HCT116 (cell line): ENCODE data around the gene RPP25. TPM values are rescaled to one million over a fixed set of nuclear protein-coding genes. Genes with fewer than 3 reads are reported as not detected.

Experiments used
- ATAC-seq: fragments of 200-7000 bp; cut with Tn5 transposase; 2 replicates; pipeline ENCODE4 v1.9.1; 2020; ENCODE audit warnings: mild to moderate bottlenecking, moderate library complexity
- BruUV-seq: library from RNA; stranded (reverse); fragments of 400-500 nt; replicated peaks from 2 replicates; lab custom pipeline; 2021; lab: Mats Ljungman, UMichigan
- CTCF ChIA-PET: fragments of 300-600 bp; sonication (Branson Sonifier 250); formaldehyde crosslinking; loops from one replicate; lab custom pipeline; 2021; ENCODE audit warnings: antibody characterized with exemption; lab: Charles Lee
- POLR2A ChIA-PET: fragments of 300-600, 350-600 bp; sonication (Branson Sonifier 250); formaldehyde crosslinking; loops from one replicate; lab custom pipeline; 2021; ENCODE audit warnings: antibody characterized with exemption; lab: Charles Lee
- RAD21 ChIA-PET, 2 experiments: fragments of 300-600 bp; sonication (Branson Sonifier 250); formaldehyde crosslinking; loops; one replicate each; lab custom pipeline; 2023; ENCODE audit warnings: low total read pairs in 2 of 2; ENCODE audit not compliant: uncharacterized antibody in 2 of 2, unreplicated experiment in 2 of 2, low non-redundant PET in 1 of 2; lab: Charles Lee
- DNase-seq: peaks from one replicate; pipeline ENCODE4 v3.0.0-alpha.2; 2010; ENCODE audit warnings: low read depth, low spot score
- H2AFZ ChIP-seq: fragments of 200-600 bp; shearing (Covaris generic), sonication (generic); 2 replicates; pipeline ENCODE4 v1.6.1; 2017; ENCODE audit warnings: low read depth, mixed run types, mixed read lengths, antibody characterized with exemption, low read length; ENCODE audit not compliant: poor library complexity, severe bottlenecking
- H3K27ac ChIP-seq: 2 replicates; pipeline ENCODE4 v1.5.1; 2012; ENCODE audit warnings: low read depth, low read length
- H3K27me3 ChIP-seq: fragments of 200-600 bp; sonication (generic); 2 replicates; pipeline ENCODE4 v1.6.1; 2016; ENCODE audit warnings: mixed run types, low read length, mixed read lengths; ENCODE audit not compliant: insufficient read depth
- H3K36me3 ChIP-seq, 2 experiments: fragments of 200-500 bp in 1 of 2; fragments of 200-600 bp in 1 of 2; sonication (Bioruptor generic) in 1 of 2; sonication (generic) in 1 of 2; 2 replicates each; pipeline versions ENCODE4 v1.5.1 to v1.6.1; 2014 to 2016; ENCODE audit warnings: low read length in 2 of 2, inconsistent platforms in 1 of 2, mixed read lengths in 1 of 2, mixed run types in 1 of 2; ENCODE audit not compliant: insufficient read depth in 2 of 2, control insufficient read depth in 1 of 2
- H3K4me1 ChIP-seq, 2 experiments: fragments of 200-600 bp in 1 of 2; sonication (generic) in 1 of 2; 2 replicates each; pipeline versions ENCODE4 v1.5.1 to v1.6.1; 2012 to 2017; ENCODE audit warnings: low read length in 2 of 2, inconsistent platforms in 1 of 2, mild to moderate bottlenecking in 1 of 2, mixed read lengths in 1 of 2, mixed run types in 1 of 2, moderate library complexity in 1 of 2; ENCODE audit not compliant: insufficient read depth in 2 of 2, control insufficient read depth in 1 of 2
- H3K4me2 ChIP-seq: fragments of 200-600 bp; sonication (generic); 2 replicates; pipeline ENCODE4 v1.6.1; 2017; ENCODE audit warnings: mixed run types, low read length, mixed read lengths
- H3K4me3 ChIP-seq, 2 experiments: fragments of 200-600 bp in 1 of 2; sonication (generic) in 1 of 2; replicated peaks in 1 of 2; 2 replicates each; pipeline ENCODE4 v1.5.1; 2011 to 2016; ENCODE audit warnings: low read length in 2 of 2, control low read depth in 1 of 2, low read depth in 1 of 2, mild to moderate bottlenecking in 1 of 2, mixed read lengths in 1 of 2, mixed run types in 1 of 2
- H3K79me2 ChIP-seq: fragments of 200-600 bp; sonication (generic); 2 replicates; pipeline ENCODE4 v1.6.1; 2017; ENCODE audit warnings: mild to moderate bottlenecking, mixed run types, low read length, moderate library complexity, mixed read lengths; ENCODE audit not compliant: insufficient read depth
- H3K9ac ChIP-seq: fragments of 200-600 bp; sonication (generic); 2 replicates; pipeline ENCODE4 v1.6.1; 2016; ENCODE audit warnings: low read length, mixed read lengths
- H3K9me2 ChIP-seq: fragments of 200-600 bp; sonication (generic), shearing (Covaris generic); 2 replicates; pipeline ENCODE4 v1.6.1; 2017; ENCODE audit warnings: mixed run types, mild to moderate bottlenecking, moderate library complexity; ENCODE audit not compliant: insufficient read depth
- H3K9me3 ChIP-seq, 2 experiments: fragments of 200-500 bp in 1 of 2; fragments of 200-600 bp in 1 of 2; sonication (Bioruptor generic) in 1 of 2; sonication (generic) in 1 of 2; 2 replicates each; pipeline ENCODE4 v1.6.1; 2014 to 2017; ENCODE audit warnings: low read length in 2 of 2, mixed read lengths in 2 of 2, inconsistent platforms in 1 of 2, low read depth in 1 of 2, mild to moderate bottlenecking in 1 of 2, mixed run types in 1 of 2, moderate library complexity in 1 of 2; ENCODE audit not compliant: control insufficient read depth in 1 of 2, insufficient read depth in 1 of 2
- H4K20me1 ChIP-seq: fragments of 200-600 bp; sonication (generic), shearing (Covaris generic); 2 replicates; pipeline ENCODE4 v1.6.1; 2017; ENCODE audit warnings: mixed run types, mild to moderate bottlenecking, moderate library complexity; ENCODE audit not compliant: insufficient read depth
- ATF3 ChIP-seq: IDR thresholded peaks from 2 replicates; pipeline ENCODE4 v1.6.1; 2012
- CBX3 ChIP-seq: IDR thresholded peaks from 2 replicates; pipeline ENCODE4 v1.6.1; 2012; ENCODE audit warnings: low read depth
- CEBPB ChIP-seq: IDR thresholded peaks from 2 replicates; pipeline ENCODE4 v1.6.1; 2012; ENCODE audit warnings: low read depth
- EGR1 ChIP-seq: IDR thresholded peaks from 2 replicates; pipeline ENCODE4 v1.6.1; 2012; ENCODE audit warnings: low read depth
- EZH2 ChIP-seq: fragments of 200-600 bp; sonication (generic); IDR thresholded peaks from 2 replicates; pipeline ENCODE4 v1.6.1; 2017; ENCODE audit warnings: antibody characterized with exemption, mixed run types
- EZH2phosphoT487 ChIP-seq: fragments of 200-600 bp; IDR thresholded peaks from 2 replicates; pipeline ENCODE4 v1.6.1; 2018; ENCODE audit warnings: antibody characterized with exemption, borderline replicate concordance
- JUND ChIP-seq: IDR thresholded peaks from 2 replicates; pipeline ENCODE4 v1.6.1; 2012
- POLR2A ChIP-seq: IDR thresholded peaks from 2 replicates; pipeline ENCODE4 v1.7.0; 2011; ENCODE audit warnings: borderline replicate concordance; ENCODE audit not compliant: insufficient read depth, insufficient read length; ENCODE audit errors: extremely low read depth
- POLR2AphosphoS5 ChIP-seq: IDR thresholded peaks from 2 replicates; pipeline ENCODE4 v1.6.1; 2011; ENCODE audit warnings: mild to moderate bottlenecking, low read depth, low read length, moderate library complexity
- RAD21 ChIP-seq: IDR thresholded peaks from 2 replicates; pipeline ENCODE4 v1.6.1; 2012; ENCODE audit warnings: low read depth, mild to moderate bottlenecking
- SIN3A ChIP-seq: IDR thresholded peaks from 2 replicates; pipeline ENCODE4 v1.6.1; 2012; ENCODE audit warnings: low read depth
- SP1 ChIP-seq: IDR thresholded peaks from 2 replicates; pipeline ENCODE4 v1.6.1; 2012; ENCODE audit warnings: low read depth
- SRF ChIP-seq: IDR thresholded peaks from 2 replicates; pipeline ENCODE4 v1.6.1; 2012; ENCODE audit warnings: low read depth
- TCF7L2 ChIP-seq: IDR thresholded peaks from 2 replicates; pipeline ENCODE4 v1.7.0; 2011; ENCODE audit warnings: borderline replicate concordance, inconsistent platforms; ENCODE audit not compliant: insufficient read depth, insufficient read length; ENCODE audit errors: extremely low read depth
- YY1 ChIP-seq: IDR thresholded peaks from 2 replicates; pipeline ENCODE4 v1.6.1; 2011; ENCODE audit warnings: low read length, low read depth, moderate library complexity, mild to moderate bottlenecking; ENCODE audit not compliant: insufficient replicate concordance; ENCODE audit errors: extremely low read depth
- ZFX ChIP-seq: fragments of 450-650 bp; IDR thresholded peaks from 2 replicates; pipeline ENCODE4 v1.6.1; 2017
- ZNF274 ChIP-seq: fragments of 200-500 bp; sonication (Bioruptor generic); IDR thresholded peaks from 2 replicates; pipeline ENCODE4 v1.6.1; 2014; ENCODE audit warnings: mild to moderate bottlenecking, low read depth, low read length, inconsistent platforms
- intact Hi-C: fragments of 100-400 bp; cut with micrococcal nuclease; formaldehyde crosslinking; loops from 2 replicates; pipeline ENCODE4 v1.10.0; 2022
- total RNA-seq: library from RNA; stranded (reverse); gene quantifications from one replicate; pipeline ENCODE4 v1.2.1, GENCODE V29; 2021; ENCODE audit not compliant: unreplicated experiment

Gene RPP25
- total RNA-seq, 1 experiment from 2014 or later: 5.9 TPM

DNA sequence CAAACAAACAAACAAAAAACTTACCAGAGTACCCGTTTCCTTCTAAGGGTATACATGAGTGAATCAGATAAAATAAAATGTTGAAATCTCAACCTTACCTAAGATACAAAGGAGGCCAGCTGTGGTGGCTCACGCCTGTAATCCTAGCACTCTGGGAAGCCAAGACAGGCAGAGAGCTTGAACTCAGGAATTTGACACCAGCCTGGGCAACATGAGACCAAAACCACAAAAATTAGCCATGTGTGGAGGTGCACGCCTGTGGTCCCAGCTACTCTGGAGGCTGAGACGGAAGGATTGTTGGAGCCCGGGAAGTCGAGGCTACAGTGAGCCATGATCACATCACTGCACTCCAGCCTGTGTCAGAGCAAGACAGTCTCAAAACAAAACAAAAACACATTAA, 38.9 kb downstream of the RPP25 start:
- no peak overlapping the region for H3K9ac ChIP-seq
- H4K20me1 ChIP-seq: no peaks in the 10 kb centered on the region
- ChIA-PET CTCF (interaction anchor here (1.0 kb wide), 1 partner anchor 11 kb away, joined by 3 read pairs; the partner anchor contains the start of gene FAM219B), POLR2A (interaction anchor here (0.8 kb wide), 1 partner anchor 11 kb away, joined by 3 read pairs; the partner anchor contains the start of gene FAM219B), RAD21 (no interaction called here)
- no peaks in the 10 kb centered on the region for H3K9me2 ChIP-seq
- peaks cover 34 to 49% of the 10 kb centered on the region in 2 experiments; a peak in 3 of 4 replicates for H3K36me3 ChIP-seq
- TF ChIP-seq EGR1 (no peak), SRF (no peak), YY1 (no peak), ZNF274 (no peak), CEBPB (no peak), JUND (no peak), ZFX (no peak), EZH2phosphoT487 (no peak), ATF3 (no peak), EZH2 (no peak), SP1 (no peak), CBX3 (no peak), POLR2AphosphoS5 (no peak), POLR2A (no peak), RAD21 (no peak), TCF7L2 (no peak), SIN3A (no peak)
- H3K27me3 ChIP-seq: no peaks in the 10 kb centered on the region
- no peak; the same call in 1 of the 2 replicates for ATAC-seq
- no peaks in the 10 kb centered on the region for H3K9me3 ChIP-seq
- no peak overlapping the region for H3K4me2 ChIP-seq
- no TSS peak for BruUV-seq
- DNase-seq: no peak
- 0 out of 2 replicates have a peak, but pooled peaks cover 4% of the 10 kb centered on the region for H3K79me2 ChIP-seq
- no peak overlapping the region for H3K27ac ChIP-seq
- no peaks in the 10 kb centered on the region for H3K4me1 ChIP-seq
- no peak overlapping the region for H2AFZ ChIP-seq
- H3K4me3 ChIP-seq: no peak overlapping the region
- intact Hi-C loops: no loop called here
